Measurements from ENCODE around the gene MUC6.

Gene MUC6

DNA sequence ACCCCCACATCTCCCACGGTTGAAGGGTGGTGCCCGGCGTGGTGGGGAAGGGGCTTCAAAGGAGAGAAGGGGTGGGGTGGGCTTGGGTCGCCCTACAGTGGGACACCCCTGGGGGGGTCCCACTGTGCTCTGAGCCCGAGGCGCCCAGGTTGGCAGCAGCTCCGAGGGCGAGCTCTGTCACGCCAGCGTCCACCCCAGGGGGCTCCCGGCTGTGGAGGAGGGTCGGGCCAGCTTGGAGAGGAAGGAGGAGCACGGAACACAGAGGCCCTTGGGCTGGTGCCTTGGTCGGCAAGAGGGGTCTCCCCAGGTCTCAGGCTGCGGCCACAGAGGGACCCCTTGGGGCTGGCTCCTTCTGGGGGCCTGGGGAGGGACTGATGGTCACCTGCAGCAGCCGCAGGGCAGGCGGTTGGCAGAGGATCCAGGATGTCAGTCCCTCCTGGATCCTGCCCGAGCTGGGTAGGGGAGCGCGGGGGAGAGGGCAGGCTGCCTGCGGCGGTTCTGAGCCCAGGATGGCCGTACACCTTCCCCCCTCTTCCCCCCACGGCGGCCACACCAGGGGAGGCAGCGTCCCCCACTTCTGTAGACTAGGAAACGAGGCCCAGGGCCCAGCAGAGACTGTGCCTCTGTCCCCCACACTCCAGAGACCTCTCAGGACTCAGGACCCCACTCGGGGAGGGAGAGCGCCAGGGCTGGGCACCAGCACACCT lies 788 bp downstream of the MUC6 start:
- no peak for DNase-seq

DNA sequence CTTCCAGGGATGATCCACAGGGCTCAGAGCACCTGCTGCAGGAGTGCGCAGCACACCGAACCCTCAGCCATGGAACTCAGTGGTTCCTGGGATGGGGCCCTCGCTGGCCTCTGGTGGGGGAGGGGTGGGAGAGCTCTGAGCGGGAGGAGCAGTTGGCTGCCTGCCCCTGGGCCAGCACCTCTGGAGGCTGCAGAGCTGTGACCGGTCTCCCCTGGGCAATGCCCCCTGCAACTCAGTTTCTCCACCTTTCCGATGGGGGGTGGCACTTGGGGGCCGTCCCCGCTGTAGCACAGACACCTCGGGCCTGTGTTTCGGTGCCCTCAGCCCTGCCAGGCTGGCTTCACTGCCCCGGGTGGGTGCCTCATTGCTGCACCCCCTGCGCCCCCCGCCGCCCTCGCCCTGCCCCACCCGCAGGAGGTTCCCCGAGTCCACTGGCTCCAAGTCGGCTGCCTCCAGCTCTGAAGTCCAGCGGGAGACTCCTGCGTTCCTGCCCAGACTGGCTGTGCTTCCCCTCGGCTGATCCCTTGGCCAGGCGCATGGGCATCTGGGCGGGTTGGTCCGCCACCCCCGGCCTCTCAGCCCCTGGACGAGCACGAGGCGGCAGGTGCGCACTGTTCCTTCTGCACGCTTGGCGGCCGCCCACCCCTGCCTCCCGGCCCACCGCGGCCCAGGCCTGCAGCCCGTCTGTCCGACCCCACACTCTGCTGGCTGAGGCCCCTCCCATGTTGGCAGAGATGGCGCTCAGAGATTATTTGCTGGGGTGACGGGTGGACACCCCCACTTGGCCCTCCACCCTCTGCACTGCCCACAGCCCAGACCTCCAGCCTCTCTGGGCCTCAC lies 1.8 kb downstream of the MUC6 start:
- DNase-seq, result no peak

DNA sequence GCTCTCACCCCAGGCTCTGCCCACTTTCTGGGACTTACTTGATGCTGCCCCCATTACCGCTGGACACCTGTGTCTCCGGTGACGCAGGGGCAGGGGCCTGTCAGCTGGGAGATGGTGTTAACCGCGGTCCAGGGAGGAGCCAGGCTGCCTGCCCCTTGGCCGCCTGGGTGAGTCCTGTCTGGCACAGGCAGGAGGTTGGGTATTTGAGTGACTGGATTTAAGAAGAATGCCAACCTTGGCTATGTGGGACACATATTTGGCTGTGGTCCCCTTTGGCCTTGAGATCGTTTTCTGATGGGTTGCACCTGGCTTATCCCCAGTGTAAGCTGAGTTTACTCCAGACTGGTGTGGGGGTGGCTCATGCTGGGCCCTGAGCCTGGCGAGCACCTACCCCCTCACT lies 2.5 kb downstream of the MUC6 start:
- DNase-seq, result no peak

DNA sequence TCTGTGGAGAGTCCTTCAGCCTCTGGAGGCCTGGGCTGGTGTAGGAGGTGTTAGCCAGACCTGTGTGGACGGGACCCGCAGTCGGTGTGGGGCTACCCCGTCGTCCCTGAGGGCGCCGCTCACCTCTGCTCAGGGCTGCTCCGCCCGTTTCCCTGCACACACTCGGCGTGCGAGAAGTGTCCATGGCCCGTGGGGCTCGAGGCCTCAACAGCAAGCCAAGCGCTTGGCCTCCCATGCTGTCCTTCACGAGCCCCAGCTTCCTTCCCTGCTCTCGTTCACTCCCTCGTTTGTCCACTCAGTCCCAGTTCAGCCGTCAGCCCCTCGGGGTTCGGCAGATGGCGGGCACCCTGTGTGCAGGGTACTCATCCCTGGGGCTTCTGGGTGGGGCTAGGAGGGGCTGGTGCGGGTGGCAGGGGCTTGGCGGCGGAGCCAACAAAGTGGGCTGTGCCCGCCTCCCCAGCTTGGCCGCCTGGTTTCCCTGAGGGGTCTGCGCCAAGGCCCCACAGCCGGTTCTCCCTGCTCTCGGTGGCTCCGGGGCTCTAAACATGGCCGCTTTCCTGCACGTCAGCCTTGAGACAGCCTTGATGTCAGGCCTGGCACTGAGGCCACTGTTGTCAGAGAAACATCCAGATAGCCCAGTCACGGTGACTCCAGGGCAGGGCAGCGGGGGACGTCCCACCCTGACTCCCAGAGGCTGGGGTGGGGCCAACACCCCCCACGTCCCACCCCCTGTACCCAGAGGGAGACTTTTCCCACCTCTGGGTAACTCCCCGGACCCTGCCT lies 3.3 kb downstream of the MUC6 start:
- DNase-seq, result no peak

DNA sequence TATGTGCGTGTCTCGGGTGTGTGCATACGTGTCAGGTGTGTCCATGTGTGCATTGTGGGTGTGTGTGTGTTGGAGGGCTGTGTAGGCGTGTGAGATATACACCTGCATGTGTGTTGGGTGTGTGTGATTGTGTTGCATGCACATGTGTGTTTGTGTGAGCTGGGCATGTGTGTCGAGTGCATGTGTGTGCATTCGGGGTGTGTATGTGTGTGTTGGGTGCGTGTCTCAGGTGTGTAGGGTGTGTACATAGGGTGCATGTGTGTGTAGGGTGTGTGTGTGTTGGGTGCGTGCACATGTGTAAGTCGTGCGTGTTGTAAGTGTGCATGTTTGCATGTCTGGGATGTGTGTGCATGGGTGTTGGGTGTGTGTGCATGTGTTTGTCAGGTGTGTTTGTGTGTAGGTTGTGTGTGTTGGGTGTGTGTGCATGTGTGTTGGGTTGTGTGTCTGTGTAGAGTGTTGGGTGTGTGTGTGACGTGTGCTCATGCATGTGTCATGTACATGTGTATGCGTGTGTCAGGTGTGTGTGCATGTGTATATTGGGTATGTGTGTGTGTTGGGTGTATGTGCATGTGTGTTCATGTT lies 4.1 kb downstream of the MUC6 start:
- no peak for DNase-seq

DNA sequence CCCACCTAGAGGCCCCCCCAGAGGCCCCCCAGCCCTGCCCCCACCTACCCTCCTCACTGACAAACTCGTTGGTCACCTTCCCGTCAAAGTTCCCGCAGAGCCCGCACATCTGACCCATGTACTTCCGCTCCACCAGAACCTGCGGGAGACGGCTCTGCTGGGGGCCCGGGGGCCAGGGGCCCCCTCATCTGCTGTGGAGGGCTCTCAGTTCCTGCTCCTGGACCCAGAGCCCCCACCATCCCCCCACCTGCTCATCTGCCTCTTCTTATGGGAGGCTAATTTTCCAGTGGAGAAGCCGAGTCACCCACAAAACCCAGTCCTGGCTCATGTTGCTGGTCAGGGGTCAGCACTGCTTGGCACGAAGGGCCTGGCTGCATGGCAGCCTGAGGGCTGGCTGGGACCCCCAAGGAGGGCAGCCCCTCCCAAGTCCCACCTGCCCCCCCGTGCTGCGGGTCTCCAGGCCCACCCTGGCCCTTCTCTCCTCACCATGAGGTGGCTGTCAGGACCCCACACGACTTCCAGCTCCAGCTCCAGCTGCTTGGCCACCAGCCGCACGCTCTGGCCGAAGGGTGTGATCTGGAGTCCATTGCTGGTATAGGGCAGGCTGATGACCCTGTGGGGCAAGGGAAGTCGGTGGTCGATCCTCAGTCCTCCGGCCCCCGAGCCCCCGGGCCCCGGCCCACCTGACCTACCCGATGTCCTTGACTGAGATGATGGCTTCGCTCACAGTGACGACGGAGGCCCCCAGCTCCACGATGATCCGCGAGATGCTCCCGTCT lies 5.2 kb downstream of the MUC6 start:
- no peak for DNase-seq

DNA sequence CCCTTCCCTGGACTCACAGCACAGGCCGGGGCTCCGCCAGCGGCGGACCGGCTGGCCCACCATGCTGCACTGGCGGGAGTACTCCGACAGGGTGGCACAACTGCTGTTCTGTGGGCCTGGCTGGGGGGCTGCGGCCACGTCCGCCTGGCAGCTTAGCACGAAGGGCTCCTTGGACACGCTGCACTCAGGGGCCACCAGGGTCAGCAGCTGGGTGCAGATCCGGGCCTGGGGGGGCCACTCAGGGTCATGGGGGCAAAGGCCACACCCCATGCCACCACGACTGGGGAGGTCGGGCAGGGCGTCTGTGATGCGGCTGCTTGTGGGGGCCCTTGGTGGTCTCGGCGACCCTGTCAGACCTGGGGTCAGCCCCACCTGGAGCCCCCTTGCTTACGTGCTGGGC lies 6.0 kb downstream of the MUC6 start:
- no peak for DNase-seq

DNA sequence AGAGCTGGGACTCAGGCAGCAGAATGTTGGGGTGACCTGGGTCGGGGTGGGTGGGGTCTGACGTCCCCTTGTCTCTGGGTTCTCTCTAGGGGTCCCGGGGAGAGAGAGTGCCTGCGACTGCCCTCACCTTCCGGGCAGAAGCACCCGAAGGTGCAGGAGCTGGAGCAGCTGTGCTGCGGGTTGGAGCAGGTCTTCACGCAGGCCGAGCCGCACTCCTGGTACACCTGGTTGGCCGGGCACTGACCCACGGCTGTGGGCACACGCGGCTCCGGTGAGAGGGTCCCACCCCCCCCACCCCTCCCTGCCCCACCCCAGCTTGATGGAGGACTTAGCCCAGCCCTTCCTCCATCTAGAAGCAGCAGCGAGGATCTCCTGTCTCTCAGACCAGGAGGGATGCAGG lies 6.4 kb downstream of the MUC6 start:
- no peak for DNase-seq

DNA sequence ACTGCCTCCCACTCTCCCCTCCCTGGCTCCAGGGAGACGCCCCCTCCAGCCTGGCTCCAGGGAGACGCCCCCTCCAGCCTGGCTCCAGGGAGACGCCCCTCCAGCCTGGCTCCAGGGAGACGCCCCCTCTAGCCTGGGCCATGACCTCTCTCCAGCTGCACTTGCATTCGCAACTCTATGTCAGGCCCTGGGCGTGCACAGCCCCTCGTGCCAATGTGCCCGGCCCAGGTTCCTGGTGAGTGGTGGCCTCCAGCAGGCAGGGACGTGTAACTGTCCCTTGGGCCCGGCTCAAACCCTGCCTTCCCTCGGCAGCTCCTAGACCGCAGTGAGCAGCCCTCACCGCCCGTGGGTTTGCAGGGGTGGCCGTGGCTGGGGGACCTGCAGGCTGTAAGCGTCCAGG lies 6.9 kb downstream of the MUC6 start:
- no peak for DNase-seq

DNA sequence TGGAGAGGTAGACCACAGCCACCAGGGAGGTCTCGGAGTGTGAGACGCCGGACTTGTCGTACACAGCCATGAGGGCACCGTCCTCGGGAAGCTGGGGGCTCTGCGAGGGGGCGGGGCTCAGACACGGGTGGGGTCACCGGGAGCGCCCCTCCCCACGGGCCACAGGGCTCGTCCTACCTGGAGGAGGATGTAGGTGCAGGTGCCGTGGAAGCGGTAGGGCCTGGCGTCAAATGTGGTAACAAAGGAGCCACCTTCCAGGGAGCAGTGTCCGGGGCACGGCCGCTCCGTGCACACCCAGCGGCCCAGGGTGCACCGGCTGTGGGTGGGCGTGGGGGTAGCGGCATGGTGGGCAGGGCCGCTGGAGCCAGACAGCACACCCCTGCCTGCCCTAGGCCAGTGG lies 7.5 kb downstream of the MUC6 start:
- DNase-seq, result no peak

DNA sequence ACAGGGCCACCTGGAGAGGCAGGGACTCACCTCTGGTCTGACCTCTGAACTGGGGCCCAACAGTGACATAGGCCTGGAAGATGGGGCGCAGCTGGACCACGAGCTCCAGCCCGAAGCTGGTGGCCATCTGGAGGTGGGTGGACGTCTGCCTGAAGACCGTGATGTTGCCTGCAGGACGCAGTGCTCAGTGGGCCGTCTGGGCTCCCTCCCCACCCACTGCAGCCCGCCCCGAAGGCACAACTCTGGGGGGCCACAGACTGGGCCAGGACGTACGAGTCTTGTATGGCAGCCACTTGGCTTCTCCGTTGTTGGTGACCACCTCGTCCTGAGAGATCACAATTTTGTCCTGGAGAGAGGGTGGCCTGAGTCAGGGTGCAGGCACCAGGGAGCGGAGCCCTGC lies 7.9 kb downstream of the MUC6 start:
- DNase-seq, result no peak

DNA sequence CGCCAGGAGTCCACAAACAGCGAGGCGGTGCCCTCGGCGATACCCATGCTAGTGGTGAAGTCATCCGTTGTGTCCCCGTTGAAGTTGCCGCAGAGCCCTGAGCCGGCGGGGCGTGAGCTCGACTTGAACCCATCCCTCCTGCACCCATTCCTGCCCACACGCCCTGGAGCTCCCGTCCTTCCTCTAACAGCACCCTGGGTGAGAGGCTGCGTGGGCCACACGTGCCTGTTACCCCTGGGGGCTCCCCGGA lies 8.3 kb downstream of the MUC6 start:
- no peak for DNase-seq

DNA sequence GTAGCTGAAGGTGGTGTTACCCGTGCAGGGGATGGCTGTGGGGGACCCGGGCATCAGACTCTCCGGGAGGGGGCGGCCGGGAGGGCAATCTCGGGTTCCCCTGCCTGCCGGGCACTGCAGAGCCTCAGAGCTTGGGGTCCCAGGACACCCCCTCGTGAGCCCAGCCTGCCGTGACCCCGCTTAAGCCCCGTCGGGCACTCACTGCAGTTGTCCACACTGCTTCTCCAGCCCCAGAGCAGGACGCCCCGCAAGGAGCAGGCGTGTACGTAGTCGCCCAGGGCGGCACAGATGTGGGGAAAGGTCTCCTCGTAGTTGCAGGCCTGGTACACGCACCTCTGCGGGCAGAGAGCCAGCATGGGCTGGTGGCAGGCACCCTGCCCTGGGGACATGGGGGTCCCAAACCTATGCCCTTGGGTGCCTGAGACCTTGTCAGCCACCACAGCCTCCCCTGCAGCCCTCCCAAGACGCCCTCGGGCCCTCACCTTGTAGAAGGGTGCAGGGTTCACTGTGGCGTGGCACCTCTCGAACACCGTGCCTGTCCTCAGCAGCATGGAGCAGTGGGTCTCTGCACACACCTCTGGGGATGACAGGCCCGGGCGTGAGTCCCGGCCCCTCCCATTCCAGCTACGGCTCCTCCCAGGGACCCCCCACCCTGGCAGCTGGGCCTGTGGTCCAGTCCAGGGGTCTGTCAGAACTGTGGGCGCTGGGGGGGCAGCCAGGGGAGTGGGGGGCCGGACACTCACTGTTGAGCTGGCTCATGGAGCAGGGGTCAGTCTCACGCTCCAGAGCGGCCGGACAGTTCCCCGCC lies 8.8 kb downstream of the MUC6 start:
- no peak for DNase-seq

DNA sequence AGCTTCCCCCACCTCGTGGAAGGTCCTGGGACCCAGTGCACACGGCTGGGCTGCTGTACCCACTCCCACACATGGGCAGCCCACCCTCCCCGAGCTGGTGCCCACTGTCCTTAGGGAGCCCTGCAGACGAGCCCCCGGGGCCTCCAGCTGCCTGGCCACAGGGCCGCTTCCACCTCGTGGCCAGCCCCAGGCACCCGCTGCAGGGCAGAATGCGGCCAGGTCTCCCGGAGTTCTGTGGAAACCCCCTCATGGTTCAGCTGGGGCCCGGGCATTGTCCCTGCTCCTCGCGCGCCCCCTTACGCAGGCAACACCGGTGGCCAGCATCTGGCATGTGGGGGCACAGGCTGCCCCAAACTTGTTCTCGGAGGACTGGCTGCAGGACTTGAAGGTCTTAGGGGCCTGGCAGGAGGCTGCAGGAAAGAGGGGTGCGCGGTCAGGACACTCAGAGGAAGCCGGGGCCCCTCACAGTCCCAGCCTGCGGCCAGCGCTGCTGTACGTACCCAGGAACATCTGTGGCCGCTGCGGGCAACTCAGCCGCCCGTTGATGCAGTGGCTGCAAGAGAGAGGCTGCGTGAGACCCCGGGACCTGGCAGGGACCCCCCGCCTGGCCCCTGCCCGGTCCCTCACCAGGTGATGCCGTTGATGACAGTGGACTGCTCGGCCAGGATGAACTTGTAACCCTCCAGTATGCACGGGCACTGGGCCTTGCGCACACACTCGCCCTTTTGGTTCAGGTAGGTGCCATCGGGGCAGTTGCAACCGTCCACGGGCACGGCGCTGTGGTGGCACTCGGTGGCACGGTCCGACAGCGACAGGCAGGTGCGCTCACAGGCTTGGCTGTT lies 9.7 kb downstream of the MUC6 start:
- no peak for DNase-seq

DNA sequence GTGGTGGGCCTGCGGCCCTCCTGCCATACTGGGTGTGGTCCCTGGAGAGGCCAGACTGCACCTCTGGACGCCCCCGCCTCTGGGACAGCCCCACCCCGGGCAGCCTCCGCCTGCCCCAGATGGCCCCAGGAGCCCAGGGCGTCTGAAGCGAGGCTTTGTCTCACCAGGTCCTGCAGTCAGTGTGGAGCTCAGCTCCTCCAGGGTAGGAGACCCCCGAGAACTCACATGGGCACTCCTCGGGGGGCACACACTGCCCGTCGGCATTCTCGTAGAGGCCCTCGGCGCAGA lies 10.4 kb downstream of the MUC6 start:
- no peak for DNase-seq

DNA sequence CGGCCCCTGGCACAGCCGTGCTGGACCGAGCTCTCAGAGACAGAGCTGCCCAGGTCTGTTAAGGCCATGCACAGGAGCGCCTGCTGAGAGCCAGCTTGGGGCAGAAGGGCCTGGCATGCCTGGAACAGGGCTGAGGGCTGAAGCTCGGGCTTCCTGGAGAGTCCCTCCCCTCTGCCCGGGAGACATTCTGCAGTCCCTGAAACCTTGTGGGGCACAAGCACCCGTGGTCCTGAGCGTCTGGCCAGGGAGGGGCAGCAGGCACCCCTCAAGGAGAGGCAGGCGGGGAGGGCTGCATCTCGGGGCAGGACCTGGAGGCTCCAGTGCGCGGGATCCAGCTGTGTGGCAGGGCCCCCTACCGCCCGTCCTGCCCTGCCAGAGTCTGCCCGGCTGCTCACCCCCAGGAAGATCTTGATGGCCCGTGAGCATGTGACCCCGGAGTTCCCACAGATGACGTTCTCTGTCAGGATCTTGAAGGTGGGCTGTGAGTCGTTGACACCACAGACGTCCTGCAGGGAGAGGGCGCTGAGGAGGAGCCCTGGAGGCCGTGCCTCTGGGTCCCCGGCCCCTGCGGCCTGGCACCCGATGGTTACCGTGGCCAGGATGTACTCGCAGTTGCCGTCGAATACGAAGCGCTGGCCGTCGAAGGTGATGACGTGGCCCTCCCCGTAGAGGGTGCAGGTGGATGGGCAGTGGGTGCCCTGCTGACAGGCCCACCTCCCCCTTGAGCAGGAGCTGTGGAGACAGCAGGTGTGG lies 10.9 kb downstream of the MUC6 start:
- DNase-seq, result no peak

DNA sequence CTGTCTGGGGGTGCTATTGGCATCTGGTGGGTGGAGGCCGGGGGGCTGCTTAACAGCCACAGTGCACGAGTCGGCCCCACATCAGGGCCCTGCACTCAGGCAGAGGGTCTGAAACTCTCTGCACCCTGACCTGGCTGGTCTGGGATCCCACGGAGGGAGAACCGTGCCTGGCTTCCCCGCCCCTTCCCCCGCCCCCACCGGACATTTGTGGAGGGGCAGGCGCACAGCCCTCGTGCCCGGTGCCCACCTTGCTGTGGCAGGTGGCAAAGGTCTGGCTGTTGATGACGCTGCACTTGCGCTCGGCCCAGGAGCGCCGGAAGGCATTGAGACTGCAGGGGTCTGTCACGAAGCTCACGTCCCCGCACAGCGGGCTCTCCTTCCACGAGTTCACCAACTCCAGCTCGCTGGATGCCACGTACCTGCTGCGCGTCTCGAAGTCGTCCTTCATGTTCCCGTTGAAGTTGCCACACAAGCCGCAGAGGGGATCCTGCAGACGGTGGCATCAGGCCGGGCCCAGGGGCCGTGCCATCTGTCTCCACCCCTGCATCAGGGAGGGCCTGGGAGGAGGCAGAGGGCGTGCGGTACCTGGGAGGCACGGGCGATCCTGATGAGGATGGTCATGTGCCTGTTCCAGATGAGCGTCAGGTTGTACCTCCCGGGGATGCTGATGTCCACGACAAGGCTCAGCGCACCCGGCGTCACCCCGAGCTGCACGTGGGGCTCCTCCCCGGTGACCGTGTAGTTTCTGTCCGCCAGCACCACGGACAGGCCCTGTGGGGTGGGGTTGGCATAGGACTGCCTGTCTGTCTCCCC lies 11.7 kb downstream of the MUC6 start:
- DNase-seq, result no peak

DNA sequence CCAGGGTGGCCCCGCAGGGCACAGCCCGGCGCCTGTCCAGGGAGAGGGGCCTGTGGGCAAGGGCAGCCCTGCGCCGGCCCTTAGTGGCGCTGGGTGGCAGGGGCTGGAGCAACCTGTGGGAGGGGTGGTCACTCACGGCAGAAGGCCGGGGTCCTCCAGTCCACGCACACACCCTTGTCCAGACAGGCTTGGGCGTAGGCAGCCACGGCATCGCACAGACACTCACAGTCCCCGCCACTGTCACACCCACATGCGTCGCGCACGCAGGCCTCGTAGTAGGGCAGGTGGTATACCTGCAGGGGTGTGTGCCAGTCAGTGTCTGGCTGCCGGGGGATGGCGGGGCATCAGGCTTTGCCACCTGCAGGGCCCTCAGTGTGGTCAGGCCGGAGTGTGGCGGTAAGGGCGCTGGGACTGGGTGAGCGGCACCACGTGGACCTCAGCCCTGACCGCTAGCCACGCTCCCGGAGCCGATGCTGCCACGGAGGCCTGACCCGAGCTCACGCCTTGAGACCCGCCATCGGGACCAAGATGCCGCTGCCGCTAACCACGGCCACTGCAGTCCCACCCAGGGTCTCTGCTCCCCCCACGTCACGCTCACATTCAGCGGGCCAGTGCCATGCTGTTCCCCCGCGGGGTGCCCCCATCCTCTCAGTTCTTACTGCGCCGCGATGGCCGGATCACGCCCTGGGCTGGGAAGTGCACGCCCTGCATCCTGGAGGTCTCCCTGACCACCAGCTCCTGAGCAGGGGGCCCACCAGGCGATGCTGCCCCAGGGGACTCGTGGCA lies 12.5 kb downstream of the MUC6 start:
- no peak for DNase-seq

Data from left hindlimb (tissue), 1 donor.